SK-N-SH (cell line): ENCODE measurements around the gene WDFY2. TPM values are rescaled to one million over a fixed set of nuclear protein-coding genes. Genes with fewer than 3 reads are reported as not detected.

ENCODE experiments used
- CTCF ChIA-PET: fragments of 300-600, 350-600 bp; formaldehyde crosslinking; extraction: SDS; loops from one replicate; lab custom pipeline; 2021; lab: Yijun Ruan, JAX
- POLR2A ChIA-PET: fragments of 350-600 bp; sonication (Branson Sonifier 250); formaldehyde crosslinking; extraction: SDS; loops from one replicate; lab custom pipeline; 2020; ENCODE audit warnings: antibody characterized with exemption, inconsistent platforms; lab: Yijun Ruan, JAX
- DNase-seq: peaks from one replicate; pipeline ENCODE4 v3.0.0; 2012
- H2AFZ ChIP-seq: fragments of 200-600 bp; sonication (generic); 2 replicates; pipeline ENCODE4 v1.8.1; 2016; ENCODE audit warnings: antibody characterized with exemption, mild to moderate bottlenecking, low read depth
- H3F3A ChIP-seq: fragments of 200-600 bp; sonication (generic); replicated peaks from 2 replicates; pipeline ENCODE3; 2016; ENCODE audit warnings: antibody characterized with exemption, mild to moderate bottlenecking; ENCODE audit not compliant: insufficient read depth
- H3K27ac ChIP-seq, 2 experiments: fragments of 200-500 bp in 1 of 2; fragments of 200-600 bp in 1 of 2; sonication (Bioruptor generic) in 1 of 2; sonication (generic), shearing (Covaris generic) in 1 of 2; 2 replicates each; pipeline versions ENCODE4 v1.5.1 to v1.6.1; 2014 to 2016; ENCODE audit warnings: low read depth in 2 of 2, inconsistent platforms in 1 of 2, low read length in 1 of 2, mild to moderate bottlenecking in 1 of 2, mixed read lengths in 1 of 2
- H3K27me3 ChIP-seq: fragments of 200-600 bp; sonication (generic), shearing (Covaris generic); 2 replicates; pipeline ENCODE4 v1.6.1; 2016; ENCODE audit warnings: mixed run types; ENCODE audit not compliant: insufficient read depth
- H3K36me3 ChIP-seq, 2 experiments: fragments of 200-500 bp in 1 of 2; fragments of 200-600 bp in 1 of 2; sonication (Bioruptor generic) in 1 of 2; sonication (generic) in 1 of 2; replicated peaks in 1 of 2; 2 replicates each; pipeline versions ENCODE3 to v1.5.1; 2014 to 2016; ENCODE audit warnings: low read length in 1 of 2, mild to moderate bottlenecking in 1 of 2; ENCODE audit not compliant: insufficient read depth in 2 of 2, control insufficient read depth in 1 of 2
- H3K4me1 ChIP-seq, 2 experiments: fragments of 200-500 bp in 1 of 2; fragments of 200-600 bp in 1 of 2; sonication (Bioruptor generic) in 1 of 2; sonication (generic), shearing (Covaris generic) in 1 of 2; 2 replicates each; pipeline versions ENCODE4 v1.5.1 to v1.6.1; 2014 to 2016; ENCODE audit warnings: low read depth in 1 of 2, low read length in 1 of 2, mixed run types in 1 of 2; ENCODE audit not compliant: insufficient read depth in 2 of 2, control insufficient read depth in 1 of 2
- H3K4me2 ChIP-seq: fragments of 200-600 bp; sonication (generic), shearing (Covaris generic); 2 replicates; pipeline ENCODE4 v1.6.1; 2017; ENCODE audit warnings: mixed run types
- H3K4me3 ChIP-seq, 2 experiments: fragments of 200-500 bp in 1 of 2; fragments of 200-600 bp in 1 of 2; sonication (Bioruptor generic) in 1 of 2; sonication (generic), shearing (Covaris generic) in 1 of 2; 2 replicates each; pipeline versions ENCODE4 v1.5.1 to v1.8.1; 2014 to 2016; ENCODE audit warnings: low read depth in 2 of 2, inconsistent platforms in 1 of 2, low read length in 1 of 2, mild to moderate bottlenecking in 1 of 2, mixed read lengths in 1 of 2, moderate library complexity in 1 of 2
- H3K79me2 ChIP-seq: fragments of 200-600 bp; sonication (generic); 2 replicates; pipeline ENCODE4 v1.8.1; 2017; ENCODE audit warnings: mild to moderate bottlenecking; ENCODE audit not compliant: insufficient read depth
- H3K9ac ChIP-seq: fragments of 200-600 bp; sonication (generic); 2 replicates; pipeline ENCODE4 v1.6.1; 2017; ENCODE audit warnings: mixed run types
- H3K9me2 ChIP-seq: fragments of 200-600 bp; sonication (generic); 2 replicates; pipeline ENCODE4 v1.6.1; 2017; ENCODE audit warnings: mixed run types
- H3K9me3 ChIP-seq: fragments of 200-600 bp; sonication (generic); 2 replicates; pipeline ENCODE4 v1.6.1; 2017; ENCODE audit warnings: mixed run types, mild to moderate bottlenecking, moderate library complexity
- H4K20me1 ChIP-seq: fragments of 200-600 bp; sonication (generic); 2 replicates; pipeline ENCODE4 v1.6.1; 2017; ENCODE audit warnings: mild to moderate bottlenecking, mixed run types; ENCODE audit not compliant: insufficient read depth
- CTCF ChIP-seq: fragments of 200-600 bp; sonication (generic); IDR thresholded peaks from 2 replicates; pipeline ENCODE4 v1.6.1; 2017; ENCODE audit warnings: antibody characterized with exemption, mild to moderate bottlenecking, moderate library complexity
- ELF1 ChIP-seq: IDR thresholded peaks from 2 replicates; pipeline ENCODE4 v1.4.0; 2012
- EZH2phosphoT487 ChIP-seq: fragments of 200-600 bp; sonication (generic); IDR thresholded peaks from 2 replicates; pipeline ENCODE4 v1.6.1; 2017; ENCODE audit warnings: low read depth, mixed run types, mild to moderate bottlenecking, antibody characterized with exemption, moderate library complexity, borderline replicate concordance
- FOXJ3 ChIP-seq: sonication (generic); formaldehyde crosslinking; IDR thresholded peaks from 2 replicates; pipeline ENCODE4 v1.5.1; 2020; ENCODE audit warnings: mild to moderate bottlenecking, missing genetic modification reagents
- FOXM1 ChIP-seq: IDR thresholded peaks from 2 replicates; pipeline ENCODE4 v1.4.0; 2012; ENCODE audit warnings: low read depth, mild to moderate bottlenecking
- IRF3 ChIP-seq: fragments of 150-350 bp; IDR thresholded peaks from 2 replicates; pipeline ENCODE4 v1.6.1; 2016; ENCODE audit warnings: mild to moderate bottlenecking, low read depth, low read length
- NFIC ChIP-seq: IDR thresholded peaks from 2 replicates; pipeline ENCODE4 v1.4.0; 2012; ENCODE audit warnings: borderline replicate concordance
- NRF1 ChIP-seq: IDR thresholded peaks from 2 replicates; pipeline ENCODE4 v1.6.1; 2012; ENCODE audit warnings: low read depth, mild to moderate bottlenecking, low read length
- POLR2AphosphoS5 ChIP-seq: IDR thresholded peaks from 2 replicates; pipeline ENCODE4 v1.6.1; 2012; ENCODE audit warnings: low read depth, low read length
- RAD21 ChIP-seq: IDR thresholded peaks from 2 replicates; pipeline ENCODE4 v1.6.1; 2012; ENCODE audit warnings: mild to moderate bottlenecking, low read length
- RFX5 ChIP-seq: IDR thresholded peaks from 2 replicates; pipeline ENCODE4 v1.6.1; 2012; ENCODE audit warnings: mild to moderate bottlenecking, improper control_type of control experiment, low read length
- SIN3A ChIP-seq: IDR thresholded peaks from 2 replicates; pipeline ENCODE4 v1.6.1; 2012; ENCODE audit warnings: low read depth, mild to moderate bottlenecking, low read length, moderate library complexity, borderline replicate concordance
- SMC3 ChIP-seq: IDR thresholded peaks from 2 replicates; pipeline ENCODE4 v1.6.1; 2012; ENCODE audit warnings: low read depth, low read length, improper control_type of control experiment
- TAF1 ChIP-seq: IDR thresholded peaks from 2 replicates; pipeline ENCODE4 v1.6.1; 2012; ENCODE audit warnings: low read depth, mild to moderate bottlenecking, low read length, moderate library complexity, borderline replicate concordance
- WGBS: methylation state at CpG from one replicate; pipeline ENCODE4 v1.1.6; 2017; ENCODE audit warnings: low lambda C conversion rate; 5-methylcytosine and 5-hydroxymethylcytosine counted together
- polyA plus RNA-seq, 3 experiments: library from polyadenylated mRNA; depleted of rRNA; stranded (reverse); fragments of >200 nt; gene quantifications; 2 replicates each; pipeline ENCODE4 v1.2.3, GENCODE V29; 2012
- TF ChIP-seq, protein P1 (sequence below): IDR thresholded peaks from 2 replicates; pipeline ENCODE4 v1.4.0; 2012; ENCODE audit warnings: low read depth, borderline replicate concordance

WDFY2 gene
- polyA plus RNA-seq, 1 of the 3 experiments (the other 2 are of a cell fraction), result 4.1 TPM

DNA sequence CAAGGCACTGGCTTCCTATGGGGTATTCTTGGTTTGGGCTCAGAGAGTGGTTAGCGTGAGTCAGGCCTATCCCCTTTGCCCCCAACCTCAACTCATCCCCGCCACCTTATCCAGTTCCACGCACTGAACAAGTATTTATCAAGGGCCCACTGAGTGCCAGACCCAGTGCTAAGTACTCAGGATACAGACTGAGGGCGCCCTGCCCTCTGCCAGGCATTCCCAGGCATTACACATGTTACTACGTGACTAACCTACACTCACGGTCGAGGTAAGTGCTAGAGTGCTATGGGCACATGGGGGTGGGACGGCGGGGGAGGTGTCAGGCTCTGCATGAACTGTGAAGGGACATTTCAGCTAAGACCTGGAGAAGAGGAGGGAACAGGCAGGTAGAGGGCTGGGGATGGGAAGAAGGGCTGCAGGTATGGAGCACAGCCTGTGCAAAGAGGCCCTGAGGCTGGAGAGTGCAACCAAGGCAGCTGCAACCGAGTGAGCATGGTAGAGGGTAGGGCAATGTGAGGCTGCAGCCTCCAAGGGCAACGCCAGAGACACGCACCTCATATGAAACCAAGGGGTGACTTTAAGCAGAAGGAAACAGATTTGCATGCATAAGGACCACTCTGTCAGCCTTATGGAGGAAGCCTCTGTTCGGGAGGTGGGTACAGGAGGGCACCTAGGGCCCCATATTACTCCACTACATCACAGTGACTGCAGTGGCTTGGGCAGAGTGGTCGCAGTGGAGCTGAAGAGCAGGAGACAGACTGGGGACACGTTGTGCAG, 197.2 kb downstream of the WDFY2 start:
- H4K20me1 ChIP-seq, result no peaks in the 10 kb centered on the region
- no peak overlapping the region for H3K9ac ChIP-seq
- no peaks in the 10 kb centered on the region for H3K9me2 ChIP-seq
- no peak overlapping the region for H3K4me3 ChIP-seq
- 85% methylated on average over 15 of the region's 15 CpGs for WGBS
- TF ChIP-seq RAD21 (peak; percentile 61), SMC3 (peak; percentile 49), ELF1 (no peak), FOXM1 (no peak), CTCF (peak; percentile 49), POLR2AphosphoS5 (no peak), FOXJ3 (CRISPR knock-in tag) (no peak)
- TF ChIP-seq, protein P1, sequence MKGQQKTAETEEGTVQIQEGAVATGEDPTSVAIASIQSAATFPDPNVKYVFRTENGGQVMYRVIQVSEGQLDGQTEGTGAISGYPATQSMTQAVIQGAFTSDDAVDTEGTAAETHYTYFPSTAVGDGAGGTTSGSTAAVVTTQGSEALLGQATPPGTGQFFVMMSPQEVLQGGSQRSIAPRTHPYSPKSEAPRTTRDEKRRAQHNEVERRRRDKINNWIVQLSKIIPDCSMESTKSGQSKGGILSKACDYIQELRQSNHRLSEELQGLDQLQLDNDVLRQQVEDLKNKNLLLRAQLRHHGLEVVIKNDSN, result no peak
- ChIA-PET CTCF (interaction anchor here (0.7 to 3.7 kb wide), 6 partner anchors 10 to 347 kb away, joined by 3 to 19 read pairs (median 4); partner anchors contain the start of gene NEK5), POLR2A (interaction anchor here (1.3 kb wide), 1 partner anchor 16 kb away, joined by 3 read pairs; no protein-coding TSS in a partner anchor)
- no peak overlapping the region; a peak in 1 of 4 replicates for H3K27ac ChIP-seq
- no peaks in the 10 kb centered on the region for H3F3A ChIP-seq
- H3K27me3 ChIP-seq, result no peaks in the 10 kb centered on the region
- no peaks in the 10 kb centered on the region for H3K36me3 ChIP-seq
- DNase-seq, result peak; percentile 63
- no peaks in the 10 kb centered on the region for H3K79me2 ChIP-seq
- peaks cover 10 to 41% of the 10 kb centered on the region in 2 experiments for H3K4me1 ChIP-seq
- no peak overlapping the region for H2AFZ ChIP-seq
- H3K9me3 ChIP-seq, result no peaks in the 10 kb centered on the region
- H3K4me2 ChIP-seq, result no peak overlapping the region

GRCh38 chr13:51782026-51782710, 197.9 kb downstream of the WDFY2 start:
- Histone ChIP-seq H3F3A (no peaks in the 10 kb centered on the region), H3K36me3 (no peaks in the 10 kb centered on the region), H3K9me2 (no peaks in the 10 kb centered on the region), H3K9ac (no peak overlapping the region), H3K4me2 (no peak overlapping the region), H3K9me3 (no peaks in the 10 kb centered on the region), H3K79me2 (no peaks in the 10 kb centered on the region), H3K27ac (peak overlapping the region in 1 of 2 experiments; percentile 3; a peak in 1 of 4 replicates), H2AFZ (no peak overlapping the region), H3K27me3 (no peaks in the 10 kb centered on the region), H3K4me1 (peaks cover 17 to 48% of the 10 kb centered on the region in 2 experiments), H4K20me1 (no peaks in the 10 kb centered on the region), H3K4me3 (no peak overlapping the region)
- no peak for DNase-seq
- POLR2A ChIA-PET, result interaction anchor here (0.7 to 1.3 kb wide), 2 partner anchors 15 to 329 kb away, joined by 3 to 5 read pairs; partner anchors contain the start of gene INTS6
- TF ChIP-seq TAF1 (no peak), NRF1 (no peak), IRF3 (no peak), SIN3A (no peak), RFX5 (no peak), NFIC (no peak), EZH2phosphoT487 (no peak)
- 86% methylated on average over 12 of the region's 15 CpGs for WGBS
- CTCF ChIA-PET, result interaction anchor here (0.8 to 3.7 kb wide), 7 partner anchors 13 to 349 kb away, joined by 3 to 19 read pairs (median 3); partner anchors contain the start of gene NEK5
